Sigmoid colon (tissue), 3 donors: ENCODE measurements around the gene CD200R1.

Experiments used
- POLR2A ChIP-seq, 2 donors: fragments of 450-650 bp; IDR thresholded peaks; one replicate each; pipeline ENCODE4 v1.6.1; 2016; ENCODE audit warnings: antibody characterized with exemption in 2 of 2, mild to moderate bottlenecking in 2 of 2, moderate library complexity in 2 of 2
- TF ChIP-seq, protein P1 (sequence below), 4 experiments: fragments of 450-650 bp in 3 of 4; fragments of 200-600 bp in 1 of 4; IDR thresholded peaks; one replicate each; pipeline ENCODE4 v1.5.1; 2016 to 2019; ENCODE audit warnings: antibody characterized with exemption in 4 of 4, mild to moderate bottlenecking in 3 of 4, moderate library complexity in 2 of 4

DNA sequence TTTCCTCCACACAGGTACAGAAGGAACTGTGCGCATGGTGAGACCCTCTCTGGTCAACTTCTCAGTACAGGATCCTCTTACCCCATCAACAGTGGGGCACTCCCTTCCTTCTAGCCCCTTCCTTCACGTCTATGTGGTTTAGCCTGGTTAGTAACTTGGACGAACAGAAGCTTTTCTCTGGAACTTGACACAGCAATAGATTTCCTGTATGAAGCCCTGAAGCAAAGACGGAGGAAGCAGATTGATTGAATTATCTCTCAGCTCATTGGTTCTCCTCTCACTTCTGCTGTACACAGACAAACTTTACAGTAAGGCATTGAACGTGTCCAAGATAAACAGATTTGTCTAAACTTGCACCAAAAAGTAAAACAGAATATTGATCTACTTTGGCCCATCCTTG, at the start of gene CD200R1:
- TF ChIP-seq, protein P1, sequence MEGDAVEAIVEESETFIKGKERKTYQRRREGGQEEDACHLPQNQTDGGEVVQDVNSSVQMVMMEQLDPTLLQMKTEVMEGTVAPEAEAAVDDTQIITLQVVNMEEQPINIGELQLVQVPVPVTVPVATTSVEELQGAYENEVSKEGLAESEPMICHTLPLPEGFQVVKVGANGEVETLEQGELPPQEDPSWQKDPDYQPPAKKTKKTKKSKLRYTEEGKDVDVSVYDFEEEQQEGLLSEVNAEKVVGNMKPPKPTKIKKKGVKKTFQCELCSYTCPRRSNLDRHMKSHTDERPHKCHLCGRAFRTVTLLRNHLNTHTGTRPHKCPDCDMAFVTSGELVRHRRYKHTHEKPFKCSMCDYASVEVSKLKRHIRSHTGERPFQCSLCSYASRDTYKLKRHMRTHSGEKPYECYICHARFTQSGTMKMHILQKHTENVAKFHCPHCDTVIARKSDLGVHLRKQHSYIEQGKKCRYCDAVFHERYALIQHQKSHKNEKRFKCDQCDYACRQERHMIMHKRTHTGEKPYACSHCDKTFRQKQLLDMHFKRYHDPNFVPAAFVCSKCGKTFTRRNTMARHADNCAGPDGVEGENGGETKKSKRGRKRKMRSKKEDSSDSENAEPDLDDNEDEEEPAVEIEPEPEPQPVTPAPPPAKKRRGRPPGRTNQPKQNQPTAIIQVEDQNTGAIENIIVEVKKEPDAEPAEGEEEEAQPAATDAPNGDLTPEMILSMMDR (IDR thresholded peaks at IDR 0.05), result no peak
- TF ChIP-seq POLR2A (IDR thresholded peaks at IDR 0.05), result no peak
